IMR-90 (cell line): ENCODE data around the gene TMTC1.

ENCODE experiments used
- BHLHE40 ChIP-seq: fragments of 150-350 bp; IDR thresholded peaks from 2 replicates; pipeline ENCODE4 v1.6.1; 2016; ENCODE audit warnings: mild to moderate bottlenecking, low read depth, low read length
- CEBPB ChIP-seq: IDR thresholded peaks from 2 replicates; pipeline ENCODE4 v1.6.1; 2012; ENCODE audit warnings: low read depth, low read length, improper control_type of control experiment
- CHD1 ChIP-seq: IDR thresholded peaks from 2 replicates; pipeline ENCODE4 v1.6.1; 2012; ENCODE audit warnings: low read depth, low read length, improper control_type of control experiment
- MAFK ChIP-seq: IDR thresholded peaks from 2 replicates; pipeline ENCODE4 v1.6.1; 2012; ENCODE audit warnings: low read depth, low read length, improper control_type of control experiment
- MXI1 ChIP-seq: IDR thresholded peaks from 2 replicates; pipeline ENCODE4 v1.6.1; 2012; ENCODE audit warnings: low read depth, mild to moderate bottlenecking, low read length, moderate library complexity, borderline replicate concordance
- POLR2A ChIP-seq: IDR thresholded peaks from 2 replicates; pipeline ENCODE4 v1.6.1; 2012; ENCODE audit warnings: mild to moderate bottlenecking, low read depth, low read length
- RAD21 ChIP-seq: IDR thresholded peaks from 2 replicates; pipeline ENCODE4 v1.6.1; 2012; ENCODE audit warnings: low read length, improper control_type of control experiment
- RCOR1 ChIP-seq: IDR thresholded peaks from 2 replicates; pipeline ENCODE4 v1.6.1; 2012; ENCODE audit warnings: mild to moderate bottlenecking, low read length, improper control_type of control experiment; ENCODE audit not compliant: insufficient replicate concordance
- RFX5 ChIP-seq: IDR thresholded peaks from 2 replicates; pipeline ENCODE4 v1.8.0; 2012; ENCODE audit warnings: low read depth, mild to moderate bottlenecking, low read length, moderate library complexity
- SMC3 ChIP-seq: fragments of 150-350 bp; IDR thresholded peaks from 2 replicates; pipeline ENCODE4 v1.6.1; 2016; ENCODE audit warnings: low read depth, mild to moderate bottlenecking, antibody characterized with exemption, low read length, moderate library complexity
- TF ChIP-seq, protein P1 (sequence below): conservative IDR thresholded peaks from 2 replicates; pipeline ENCODE4 v1.5.1; 2012; ENCODE audit warnings: mild to moderate bottlenecking, low read depth, low read length, improper control_type of control experiment
- TF ChIP-seq, protein P2 (sequence below): fragments of 150-350 bp; IDR thresholded peaks from 2 replicates; pipeline ENCODE4 v1.6.1; 2017; ENCODE audit warnings: mild to moderate bottlenecking, antibody characterized with exemption, low read length, low read depth

DNA sequence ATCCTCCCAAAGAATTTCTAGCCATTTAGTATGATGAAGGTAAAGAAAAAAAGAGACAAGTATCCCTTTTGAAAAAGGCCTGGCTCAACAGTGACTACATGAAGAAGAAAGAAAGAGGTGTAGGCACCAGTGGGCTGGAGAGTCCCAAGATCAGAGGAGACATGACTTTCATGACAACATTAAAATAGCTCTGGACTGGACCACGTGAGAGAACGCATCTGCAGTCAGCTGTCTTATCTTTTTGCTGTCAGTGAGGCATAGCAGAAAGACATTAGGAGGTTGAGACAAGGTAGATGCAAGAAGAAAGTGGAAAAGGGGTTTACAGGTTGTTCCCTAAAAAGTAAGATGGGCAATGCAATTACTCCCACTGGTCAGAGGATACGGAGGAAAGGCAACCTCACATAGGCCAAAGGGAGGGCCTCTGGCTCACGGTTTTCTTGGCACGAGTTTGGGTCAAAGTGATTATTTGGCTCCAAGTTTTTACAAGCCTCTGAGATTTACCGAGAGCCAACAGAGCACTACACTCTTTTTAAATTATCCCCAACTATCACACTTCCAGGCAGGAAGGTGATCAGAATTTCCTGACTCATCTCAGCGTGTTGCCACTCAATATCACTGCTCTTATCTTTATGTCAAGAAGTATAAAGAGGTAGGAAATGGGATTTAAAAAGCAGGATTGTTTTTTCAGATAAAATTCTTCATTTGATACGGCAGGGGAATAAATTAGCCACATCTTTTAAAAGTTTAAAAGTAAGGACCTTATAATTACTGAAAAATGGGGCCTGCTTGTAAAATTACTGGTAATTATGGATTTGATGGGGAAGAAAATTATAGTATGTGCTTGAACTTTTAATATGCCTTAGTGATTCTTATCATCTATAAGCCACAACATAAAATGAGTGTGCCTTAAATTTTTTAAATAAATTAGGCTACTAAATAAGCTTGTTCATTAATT is 29.2 kb downstream of the TMTC1 start:
- TF ChIP-seq MXI1 (no peak), RCOR1 (no peak), POLR2A (no peak), RFX5 (no peak), RAD21 (no peak), MAFK (no peak), CEBPB (no peak), SMC3 (no peak), CHD1 (no peak), BHLHE40 (no peak)
- TF ChIP-seq, protein P1, sequence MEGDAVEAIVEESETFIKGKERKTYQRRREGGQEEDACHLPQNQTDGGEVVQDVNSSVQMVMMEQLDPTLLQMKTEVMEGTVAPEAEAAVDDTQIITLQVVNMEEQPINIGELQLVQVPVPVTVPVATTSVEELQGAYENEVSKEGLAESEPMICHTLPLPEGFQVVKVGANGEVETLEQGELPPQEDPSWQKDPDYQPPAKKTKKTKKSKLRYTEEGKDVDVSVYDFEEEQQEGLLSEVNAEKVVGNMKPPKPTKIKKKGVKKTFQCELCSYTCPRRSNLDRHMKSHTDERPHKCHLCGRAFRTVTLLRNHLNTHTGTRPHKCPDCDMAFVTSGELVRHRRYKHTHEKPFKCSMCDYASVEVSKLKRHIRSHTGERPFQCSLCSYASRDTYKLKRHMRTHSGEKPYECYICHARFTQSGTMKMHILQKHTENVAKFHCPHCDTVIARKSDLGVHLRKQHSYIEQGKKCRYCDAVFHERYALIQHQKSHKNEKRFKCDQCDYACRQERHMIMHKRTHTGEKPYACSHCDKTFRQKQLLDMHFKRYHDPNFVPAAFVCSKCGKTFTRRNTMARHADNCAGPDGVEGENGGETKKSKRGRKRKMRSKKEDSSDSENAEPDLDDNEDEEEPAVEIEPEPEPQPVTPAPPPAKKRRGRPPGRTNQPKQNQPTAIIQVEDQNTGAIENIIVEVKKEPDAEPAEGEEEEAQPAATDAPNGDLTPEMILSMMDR: no peak
- TF ChIP-seq, protein P2, sequence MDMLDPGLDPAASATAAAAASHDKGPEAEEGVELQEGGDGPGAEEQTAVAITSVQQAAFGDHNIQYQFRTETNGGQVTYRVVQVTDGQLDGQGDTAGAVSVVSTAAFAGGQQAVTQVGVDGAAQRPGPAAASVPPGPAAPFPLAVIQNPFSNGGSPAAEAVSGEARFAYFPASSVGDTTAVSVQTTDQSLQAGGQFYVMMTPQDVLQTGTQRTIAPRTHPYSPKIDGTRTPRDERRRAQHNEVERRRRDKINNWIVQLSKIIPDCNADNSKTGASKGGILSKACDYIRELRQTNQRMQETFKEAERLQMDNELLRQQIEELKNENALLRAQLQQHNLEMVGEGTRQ: no peak
